Hepatocyte (in vitro differentiated cells): ENCODE data around the gene ENPP7.

Source experiments
- EZH2 ChIP-seq: fragments of 200-600 bp; sonication (generic); IDR thresholded peaks from 2 replicates; pipeline ENCODE4 v1.6.1; 2016; ENCODE audit warnings: antibody characterized with exemption, mild to moderate bottlenecking, borderline replicate concordance
- EZH2phosphoT487 ChIP-seq: fragments of 200-600 bp; sonication (generic); IDR thresholded peaks from one replicate; pipeline ENCODE4 v1.6.1; 2018; ENCODE audit warnings: antibody characterized with exemption, mild to moderate bottlenecking, low read depth, moderate library complexity; ENCODE audit not compliant: unreplicated experiment, severe bottlenecking
- TF ChIP-seq, protein P1 (sequence below): fragments of 200-600 bp; sonication (generic); IDR thresholded peaks from 2 replicates; pipeline ENCODE4 v1.5.1; 2016; ENCODE audit warnings: antibody characterized with exemption, mild to moderate bottlenecking; ENCODE audit not compliant: poor library complexity

DNA sequence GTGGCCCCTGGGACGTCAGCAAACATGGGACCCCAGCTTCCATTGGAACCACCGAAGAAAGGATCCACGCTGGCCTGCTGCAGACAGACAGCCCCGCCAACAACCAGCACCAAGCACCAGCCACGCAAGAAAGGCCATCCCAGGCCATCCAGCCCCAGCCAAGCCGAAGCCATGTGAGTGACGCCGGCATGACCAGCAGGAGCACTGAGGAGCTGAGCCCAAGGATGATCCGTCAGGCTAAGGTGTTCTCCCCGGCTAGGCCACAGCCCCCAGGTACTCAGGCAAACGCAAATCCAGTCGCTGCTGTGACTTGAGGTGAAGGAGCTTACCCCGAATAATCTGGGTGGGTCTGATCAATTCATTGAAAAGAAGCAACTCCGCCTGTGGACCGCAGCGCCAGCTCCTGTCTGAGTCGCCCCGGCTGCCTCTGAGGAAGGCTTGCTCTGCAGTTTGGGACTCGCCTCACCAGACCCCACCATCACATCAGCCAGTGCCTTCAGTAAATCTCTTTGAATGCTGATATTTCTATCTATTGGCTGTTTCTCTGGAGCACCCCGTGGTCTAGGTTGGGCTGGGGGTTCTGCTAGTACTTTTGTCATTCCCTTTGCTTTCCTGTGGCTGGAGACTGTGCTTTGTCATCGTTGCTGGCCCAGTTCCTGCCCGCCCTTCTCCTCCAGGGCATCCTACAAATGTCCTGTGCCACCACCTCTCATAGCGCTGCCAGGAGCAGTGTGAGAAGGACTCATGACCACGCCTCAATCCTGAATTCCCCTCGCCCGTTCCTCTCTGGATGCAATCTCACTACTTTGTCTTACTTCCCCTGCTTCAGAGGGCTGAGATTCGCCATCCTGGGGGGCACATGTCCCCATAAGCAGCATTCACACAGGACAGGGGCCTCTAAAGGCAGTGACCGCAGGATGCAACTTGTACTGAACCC, 39.1 kb downstream of the ENPP7 start:
- TF ChIP-seq, protein P1, sequence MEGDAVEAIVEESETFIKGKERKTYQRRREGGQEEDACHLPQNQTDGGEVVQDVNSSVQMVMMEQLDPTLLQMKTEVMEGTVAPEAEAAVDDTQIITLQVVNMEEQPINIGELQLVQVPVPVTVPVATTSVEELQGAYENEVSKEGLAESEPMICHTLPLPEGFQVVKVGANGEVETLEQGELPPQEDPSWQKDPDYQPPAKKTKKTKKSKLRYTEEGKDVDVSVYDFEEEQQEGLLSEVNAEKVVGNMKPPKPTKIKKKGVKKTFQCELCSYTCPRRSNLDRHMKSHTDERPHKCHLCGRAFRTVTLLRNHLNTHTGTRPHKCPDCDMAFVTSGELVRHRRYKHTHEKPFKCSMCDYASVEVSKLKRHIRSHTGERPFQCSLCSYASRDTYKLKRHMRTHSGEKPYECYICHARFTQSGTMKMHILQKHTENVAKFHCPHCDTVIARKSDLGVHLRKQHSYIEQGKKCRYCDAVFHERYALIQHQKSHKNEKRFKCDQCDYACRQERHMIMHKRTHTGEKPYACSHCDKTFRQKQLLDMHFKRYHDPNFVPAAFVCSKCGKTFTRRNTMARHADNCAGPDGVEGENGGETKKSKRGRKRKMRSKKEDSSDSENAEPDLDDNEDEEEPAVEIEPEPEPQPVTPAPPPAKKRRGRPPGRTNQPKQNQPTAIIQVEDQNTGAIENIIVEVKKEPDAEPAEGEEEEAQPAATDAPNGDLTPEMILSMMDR: no peak
- no peak for TF ChIP-seq EZH2
- no peak for TF ChIP-seq EZH2phosphoT487
